Measurements from ENCODE around the gene DBP. TPM values are rescaled to one million over a fixed set of nuclear protein-coding genes. Genes with fewer than 3 reads are reported as not detected.

The DBP gene
- total RNA-seq, 1 experiment from 2014 or later: 12.0 TPM

GRCh38 chr19:48686088-48686487, 48.9 kb upstream of the DBP start (continued):
- TF ChIP-seq, protein P1, sequence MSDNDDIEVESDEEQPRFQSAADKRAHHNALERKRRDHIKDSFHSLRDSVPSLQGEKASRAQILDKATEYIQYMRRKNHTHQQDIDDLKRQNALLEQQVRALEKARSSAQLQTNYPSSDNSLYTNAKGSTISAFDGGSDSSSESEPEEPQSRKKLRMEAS (CRISPR knock-in tag; IDR thresholded peaks at IDR 0.05): no peak
- no peak for TF ChIP-seq NFE2L1 (CRISPR knock-in tag; IDR thresholded peaks at IDR 0.05)

DNA sequence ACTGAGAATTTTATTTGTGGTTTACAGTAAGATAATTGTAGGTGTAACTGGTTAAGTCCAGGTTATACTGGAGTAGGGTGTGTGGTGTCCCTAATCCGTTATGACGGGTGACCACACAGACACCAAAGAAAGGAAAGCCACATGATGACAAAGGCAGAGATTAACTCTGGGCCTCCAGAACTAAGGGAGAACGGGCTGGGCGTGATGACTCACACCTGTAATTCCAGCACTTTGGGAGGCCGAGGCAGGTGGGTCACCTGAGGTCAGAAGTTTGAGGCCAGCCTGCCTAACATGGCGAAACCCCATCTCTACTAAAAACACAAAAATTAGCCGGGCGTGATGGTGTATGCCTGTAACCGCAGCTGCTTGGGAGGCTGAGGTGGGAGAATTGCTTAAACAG, 48.4 kb upstream of the DBP start:
- TF ChIP-seq, protein P2, sequence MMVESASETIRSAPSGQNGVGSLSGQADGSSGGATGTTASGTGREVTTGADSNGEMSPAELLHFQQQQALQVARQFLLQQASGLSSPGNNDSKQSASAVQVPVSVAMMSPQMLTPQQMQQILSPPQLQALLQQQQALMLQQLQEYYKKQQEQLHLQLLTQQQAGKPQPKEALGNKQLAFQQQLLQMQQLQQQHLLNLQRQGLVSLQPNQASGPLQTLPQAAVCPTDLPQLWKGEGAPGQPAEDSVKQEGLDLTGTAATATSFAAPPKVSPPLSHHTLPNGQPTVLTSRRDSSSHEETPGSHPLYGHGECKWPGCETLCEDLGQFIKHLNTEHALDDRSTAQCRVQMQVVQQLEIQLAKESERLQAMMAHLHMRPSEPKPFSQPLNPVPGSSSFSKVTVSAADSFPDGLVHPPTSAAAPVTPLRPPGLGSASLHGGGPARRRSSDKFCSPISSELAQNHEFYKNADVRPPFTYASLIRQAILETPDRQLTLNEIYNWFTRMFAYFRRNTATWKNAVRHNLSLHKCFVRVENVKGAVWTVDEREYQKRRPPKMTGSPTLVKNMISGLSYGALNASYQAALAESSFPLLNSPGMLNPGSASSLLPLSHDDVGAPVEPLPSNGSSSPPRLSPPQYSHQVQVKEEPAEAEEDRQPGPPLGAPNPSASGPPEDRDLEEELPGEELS (CRISPR knock-in tag; IDR thresholded peaks at IDR 0.05): no peak
- no peak for TF ChIP-seq ZNF416 (CRISPR knock-in tag; IDR thresholded peaks at IDR 0.05)
- TF ChIP-seq, protein P3, sequence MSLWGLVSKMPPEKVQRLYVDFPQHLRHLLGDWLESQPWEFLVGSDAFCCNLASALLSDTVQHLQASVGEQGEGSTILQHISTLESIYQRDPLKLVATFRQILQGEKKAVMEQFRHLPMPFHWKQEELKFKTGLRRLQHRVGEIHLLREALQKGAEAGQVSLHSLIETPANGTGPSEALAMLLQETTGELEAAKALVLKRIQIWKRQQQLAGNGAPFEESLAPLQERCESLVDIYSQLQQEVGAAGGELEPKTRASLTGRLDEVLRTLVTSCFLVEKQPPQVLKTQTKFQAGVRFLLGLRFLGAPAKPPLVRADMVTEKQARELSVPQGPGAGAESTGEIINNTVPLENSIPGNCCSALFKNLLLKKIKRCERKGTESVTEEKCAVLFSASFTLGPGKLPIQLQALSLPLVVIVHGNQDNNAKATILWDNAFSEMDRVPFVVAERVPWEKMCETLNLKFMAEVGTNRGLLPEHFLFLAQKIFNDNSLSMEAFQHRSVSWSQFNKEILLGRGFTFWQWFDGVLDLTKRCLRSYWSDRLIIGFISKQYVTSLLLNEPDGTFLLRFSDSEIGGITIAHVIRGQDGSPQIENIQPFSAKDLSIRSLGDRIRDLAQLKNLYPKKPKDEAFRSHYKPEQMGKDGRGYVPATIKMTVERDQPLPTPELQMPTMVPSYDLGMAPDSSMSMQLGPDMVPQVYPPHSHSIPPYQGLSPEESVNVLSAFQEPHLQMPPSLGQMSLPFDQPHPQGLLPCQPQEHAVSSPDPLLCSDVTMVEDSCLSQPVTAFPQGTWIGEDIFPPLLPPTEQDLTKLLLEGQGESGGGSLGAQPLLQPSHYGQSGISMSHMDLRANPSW (CRISPR knock-in tag; conservative IDR thresholded peaks at IDR 0.05; ENCODE audit: low read depth): no peak
- TF ChIP-seq HMGA2 (CRISPR knock-in tag; IDR thresholded peaks at IDR 0.05): no peak
- TF ChIP-seq AFF4 (CRISPR knock-in tag; IDR thresholded peaks at IDR 0.05; ENCODE audit: borderline replicate concordance): no peak
- no peak for TF ChIP-seq NR1H2 (CRISPR knock-in tag; IDR thresholded peaks at IDR 0.05)
- no peak for TF ChIP-seq TP53 (CRISPR knock-in tag; IDR thresholded peaks at IDR 0.05)
- no peak for TF ChIP-seq JUN (CRISPR knock-in tag; IDR thresholded peaks at IDR 0.05)
- no peak for TF ChIP-seq CREM (CRISPR knock-in tag; IDR thresholded peaks at IDR 0.05)
- no peak for TF ChIP-seq ELF4 (CRISPR knock-in tag; IDR thresholded peaks at IDR 0.05; ENCODE audit: low read depth)
- no peak for TF ChIP-seq CTCF (IDR thresholded peaks at IDR 0.05)
- Mint-ChIP-seq H3K27ac (no peak overlapping the region), H3K27me3 (ENCODE audit: low read depth) (no peaks in the 10 kb centered on the region; the same call in none of the 2 replicates), H3K9me3 (no peaks in the 10 kb centered on the region), H3K4me1 (no peaks in the 10 kb centered on the region), H3K36me3 (no peaks in the 10 kb centered on the region), H3K4me3 (no peak overlapping the region)
- ATAC-seq (no peak), DNase-seq (ENCODE audit: low spot score) (no peak)
- POLR2A ChIA-PET: interaction anchor here (0.7 kb wide), 2 partner anchors 10 to 39 kb away, joined by 4 to 5 read pairs; partner anchors contain the start of gene CA11
- CTCF ChIA-PET: no interaction called here

DNA sequence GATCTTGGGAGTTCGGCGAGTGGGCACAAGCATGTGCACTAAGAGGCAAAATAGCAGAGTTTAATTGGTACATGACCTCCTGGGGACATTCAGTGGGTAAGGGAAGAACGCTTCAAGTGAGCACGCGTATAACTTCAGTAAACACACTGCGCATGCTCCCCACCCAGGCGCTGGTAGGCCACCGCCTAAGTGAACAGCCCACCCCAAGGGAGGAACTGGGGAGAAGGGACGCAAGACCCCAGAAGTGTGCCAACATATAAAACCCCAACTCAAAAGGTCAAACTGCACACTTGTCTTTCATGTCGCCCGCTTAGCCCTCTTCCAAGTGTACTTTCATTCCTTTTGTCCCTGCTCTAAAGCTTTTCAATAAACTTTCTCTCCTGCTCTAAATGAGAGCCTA, 46.2 kb upstream of the DBP start:
- no peaks in the 10 kb centered on the region for H3K36me3 Mint-ChIP-seq
- no peak for ATAC-seq
- ChIA-PET CTCF (no interaction called here), POLR2A (interaction anchor here (0.6 kb wide), 1 partner anchor 18 kb away, joined by 3 read pairs; no protein-coding TSS in a partner anchor)
- no peak overlapping the region for H3K27ac Mint-ChIP-seq
- no peak for DNase-seq (ENCODE audit: low spot score)
- H3K4me3 Mint-ChIP-seq: no peak overlapping the region
- no peaks in the 10 kb centered on the region; the same call in none of the 2 replicates for H3K27me3 Mint-ChIP-seq (ENCODE audit: low read depth)
- no peaks in the 10 kb centered on the region for H3K4me1 Mint-ChIP-seq
- no peaks in the 10 kb centered on the region for H3K9me3 Mint-ChIP-seq
- TF ChIP-seq JUN (CRISPR knock-in tag; IDR thresholded peaks at IDR 0.05) (no peak), NFYB (CRISPR knock-in tag; conservative IDR thresholded peaks at IDR 0.05; ENCODE audit: low read depth) (no peak), E2F1 (CRISPR knock-in tag; IDR thresholded peaks at IDR 0.05) (no peak), ESRRA (CRISPR knock-in tag; IDR thresholded peaks at IDR 0.05; ENCODE audit: borderline replicate concordance) (no peak), ZBTB43 (CRISPR knock-in tag; IDR thresholded peaks at IDR 0.05) (no peak), ZNF425 (CRISPR knock-in tag; conservative IDR thresholded peaks at IDR 0.05) (no peak)

Data from WTC11 (cell line).